SK-N-SH (cell line): ENCODE measurements around the gene TMEM63B.

Experiments used
- GABPA ChIP-seq: IDR thresholded peaks from 2 replicates; pipeline ENCODE4 v1.4.0; 2012; ENCODE audit warnings: low read depth, mild to moderate bottlenecking
- TAF1 ChIP-seq: IDR thresholded peaks from 2 replicates; pipeline ENCODE4 v1.6.1; 2012; ENCODE audit warnings: low read depth, mild to moderate bottlenecking, low read length, moderate library complexity, borderline replicate concordance
- TEAD4 ChIP-seq: IDR thresholded peaks from 2 replicates; pipeline ENCODE4 v1.4.0; 2012; ENCODE audit warnings: mild to moderate bottlenecking, borderline replicate concordance; ENCODE audit not compliant: insufficient read depth
- TF ChIP-seq, protein P1 (sequence below): fragments of 150-350 bp; IDR thresholded peaks from 2 replicates; pipeline ENCODE4 v1.6.1; 2016; ENCODE audit warnings: mild to moderate bottlenecking, low read depth, low read length
- TF ChIP-seq, protein P2 (sequence below): fragments of 200-600 bp; sonication (generic); IDR thresholded peaks from 2 replicates; pipeline ENCODE4 v1.6.1; 2017; ENCODE audit warnings: antibody characterized with exemption, mild to moderate bottlenecking, moderate library complexity
- TF ChIP-seq, protein P3 (sequence below): IDR thresholded peaks from 2 replicates; pipeline ENCODE4; 2012

DNA sequence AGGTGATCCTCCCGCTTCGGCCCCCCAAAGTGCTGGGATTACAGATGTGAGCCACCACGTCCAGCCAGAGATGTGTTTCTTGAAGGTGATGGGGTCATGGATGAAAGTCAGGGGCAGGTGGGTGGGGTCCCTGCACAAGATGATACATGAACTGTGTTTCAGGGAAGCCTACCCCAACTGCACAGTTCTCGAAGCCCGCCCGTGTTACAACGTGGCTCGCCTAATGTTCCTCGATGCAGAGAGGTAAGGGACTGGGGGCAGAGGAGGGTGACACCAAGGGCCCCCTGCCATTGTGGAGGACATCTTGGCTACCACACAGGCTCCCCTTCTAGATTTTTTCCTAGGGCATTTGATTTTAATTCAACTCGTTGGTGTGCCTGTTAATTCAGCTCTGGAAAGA, 19.3 kb downstream of the TMEM63B start:
- TF ChIP-seq GABPA (no peak), TEAD4 (no peak), TAF1 (no peak)
- TF ChIP-seq, protein P1, sequence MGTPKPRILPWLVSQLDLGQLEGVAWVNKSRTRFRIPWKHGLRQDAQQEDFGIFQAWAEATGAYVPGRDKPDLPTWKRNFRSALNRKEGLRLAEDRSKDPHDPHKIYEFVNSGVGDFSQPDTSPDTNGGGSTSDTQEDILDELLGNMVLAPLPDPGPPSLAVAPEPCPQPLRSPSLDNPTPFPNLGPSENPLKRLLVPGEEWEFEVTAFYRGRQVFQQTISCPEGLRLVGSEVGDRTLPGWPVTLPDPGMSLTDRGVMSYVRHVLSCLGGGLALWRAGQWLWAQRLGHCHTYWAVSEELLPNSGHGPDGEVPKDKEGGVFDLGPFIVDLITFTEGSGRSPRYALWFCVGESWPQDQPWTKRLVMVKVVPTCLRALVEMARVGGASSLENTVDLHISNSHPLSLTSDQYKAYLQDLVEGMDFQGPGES: no peak
- TF ChIP-seq, protein P2, sequence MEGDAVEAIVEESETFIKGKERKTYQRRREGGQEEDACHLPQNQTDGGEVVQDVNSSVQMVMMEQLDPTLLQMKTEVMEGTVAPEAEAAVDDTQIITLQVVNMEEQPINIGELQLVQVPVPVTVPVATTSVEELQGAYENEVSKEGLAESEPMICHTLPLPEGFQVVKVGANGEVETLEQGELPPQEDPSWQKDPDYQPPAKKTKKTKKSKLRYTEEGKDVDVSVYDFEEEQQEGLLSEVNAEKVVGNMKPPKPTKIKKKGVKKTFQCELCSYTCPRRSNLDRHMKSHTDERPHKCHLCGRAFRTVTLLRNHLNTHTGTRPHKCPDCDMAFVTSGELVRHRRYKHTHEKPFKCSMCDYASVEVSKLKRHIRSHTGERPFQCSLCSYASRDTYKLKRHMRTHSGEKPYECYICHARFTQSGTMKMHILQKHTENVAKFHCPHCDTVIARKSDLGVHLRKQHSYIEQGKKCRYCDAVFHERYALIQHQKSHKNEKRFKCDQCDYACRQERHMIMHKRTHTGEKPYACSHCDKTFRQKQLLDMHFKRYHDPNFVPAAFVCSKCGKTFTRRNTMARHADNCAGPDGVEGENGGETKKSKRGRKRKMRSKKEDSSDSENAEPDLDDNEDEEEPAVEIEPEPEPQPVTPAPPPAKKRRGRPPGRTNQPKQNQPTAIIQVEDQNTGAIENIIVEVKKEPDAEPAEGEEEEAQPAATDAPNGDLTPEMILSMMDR: no peak
- TF ChIP-seq, protein P3, sequence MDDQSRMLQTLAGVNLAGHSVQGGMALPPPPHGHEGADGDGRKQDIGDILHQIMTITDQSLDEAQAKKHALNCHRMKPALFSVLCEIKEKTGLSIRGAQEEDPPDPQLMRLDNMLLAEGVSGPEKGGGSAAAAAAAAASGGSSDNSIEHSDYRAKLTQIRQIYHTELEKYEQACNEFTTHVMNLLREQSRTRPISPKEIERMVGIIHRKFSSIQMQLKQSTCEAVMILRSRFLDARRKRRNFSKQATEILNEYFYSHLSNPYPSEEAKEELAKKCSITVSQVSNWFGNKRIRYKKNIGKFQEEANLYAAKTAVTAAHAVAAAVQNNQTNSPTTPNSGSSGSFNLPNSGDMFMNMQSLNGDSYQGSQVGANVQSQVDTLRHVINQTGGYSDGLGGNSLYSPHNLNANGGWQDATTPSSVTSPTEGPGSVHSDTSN: no peak
